Measurements from ENCODE around the gene ZNF226.
"Not testable (repeated sequence)": the region's sequence is repeated elsewhere in the genome, so short reads cannot be mapped to it uniquely, and the experiment has no call there.

The ZNF226 gene

GRCh38 chr19:44164673-44165512 is at the start of gene ZNF226:
ZNF226 (plus strand) TSS chr19:44165100; CDS start chr19:44170081, 4,981 bp downstream.
- DNase-seq (ENCODE audit: low read depth) = peak; percentile 97

- not testable (repeated sequence) for DNase-seq (ENCODE audit: low read depth)
Measured at GRCh38 chr19:44121162-44121561, 43.7 kb upstream of the ZNF226 start.

GRCh38 chr19:44131955-44132354 is 32.9 kb upstream of the ZNF226 start:
- no peak for DNase-seq (ENCODE audit: low read depth)

GRCh38 chr19:44141191-44142058 is 23.5 kb upstream of the ZNF226 start, which contains the start of gene ZNF234:
ZNF234 (plus strand) TSS chr19:44141554; CDS start chr19:44144633, 3,079 bp downstream.
- DNase-seq (ENCODE audit: low read depth) = peak; percentile 65

- DNase-seq (ENCODE audit: low read depth) = peak; percentile 14
Measured at GRCh38 chr19:44142059-44142433, 22.9 kb upstream of the ZNF226 start.

- DNase-seq (ENCODE audit: low read depth) = no peak
Measured at GRCh38 chr19:44149776-44150175, 15.1 kb upstream of the ZNF226 start.

- DNase-seq (ENCODE audit: low read depth) = no peak
Measured at GRCh38 chr19:44151491-44151890, 13.4 kb upstream of the ZNF226 start.

GRCh38 chr19:44156475-44156874 is 8.4 kb upstream of the ZNF226 start:
- DNase-seq (ENCODE audit: low read depth) = no peak

- no peak for DNase-seq (ENCODE audit: low read depth)
Measured at GRCh38 chr19:44163789-44164188, 1.1 kb upstream of the ZNF226 start.

GRCh38 chr19:44164327-44164672 is 600 bp upstream of the ZNF226 start:
- DNase-seq (ENCODE audit: low read depth) = no peak

GRCh38 chr19:44170660-44171059 is 5.8 kb downstream of the ZNF226 start:
- not testable (repeated sequence) for DNase-seq (ENCODE audit: low read depth)

GRCh38 chr19:44176590-44176989 is 11.7 kb downstream of the ZNF226 start:
- no peak for DNase-seq (ENCODE audit: low read depth)

GRCh38 chr19:44180968-44181367 is 16.1 kb downstream of the ZNF226 start:
- no peak for DNase-seq (ENCODE audit: low read depth)

- no peak for DNase-seq (ENCODE audit: low read depth)
Measured at GRCh38 chr19:44182145-44182544, 17.2 kb downstream of the ZNF226 start.

GRCh38 chr19:44190020-44190419 is 25.1 kb downstream of the ZNF226 start:
- no peak for DNase-seq (ENCODE audit: low read depth)

- no peak for DNase-seq (ENCODE audit: low read depth)
Measured at GRCh38 chr19:44192127-44192526, 27.2 kb downstream of the ZNF226 start.

- no peak for DNase-seq (ENCODE audit: low read depth)
Measured at GRCh38 chr19:44196772-44197171, 31.9 kb downstream of the ZNF226 start.

- DNase-seq (ENCODE audit: low read depth) = no peak
Measured at GRCh38 chr19:44202470-44202869, 37.6 kb downstream of the ZNF226 start.

- DNase-seq (ENCODE audit: low read depth) = no peak
Measured at GRCh38 chr19:44202974-44203373, 38.1 kb downstream of the ZNF226 start.

GRCh38 chr19:44203877-44204276 is 39.0 kb downstream of the ZNF226 start:
- not testable (repeated sequence) for DNase-seq (ENCODE audit: low read depth)

GRCh38 chr19:44204772-44205171 is 39.9 kb downstream of the ZNF226 start:
- DNase-seq (ENCODE audit: low read depth) = no peak

- peak; percentile 67 for DNase-seq (ENCODE audit: low read depth)
Measured at GRCh38 chr19:44207126-44207803, 42.4 kb downstream of the ZNF226 start.
